Aorta (tissue), 5 donors: Measurements from ENCODE around the gene RAB3C. TPM values are rescaled to one million over a fixed set of nuclear protein-coding genes. Genes with fewer than 3 reads are reported as not detected.
A peak's percentile ranks its signal among the peaks of the same experiment; 100 is the strongest.

Experiments
- ATAC-seq: fragments of 200-7000 bp; cut with Tn5 transposase; one replicate; pipeline ENCODE4 v1.9.1; 2022; ENCODE audit warnings: moderate library complexity; ENCODE audit not compliant: low FRiP score
- DNase-seq, 2 donors: peaks; one replicate each; pipeline ENCODE4 v3.0.0-alpha.2; 2020
- H3K27ac ChIP-seq, 2 donors: one replicate each; pipeline ENCODE4 v1.5.1; 2013; ENCODE audit warnings: low read length in 2 of 2, mild to moderate bottlenecking in 2 of 2, moderate library complexity in 2 of 2, control low read depth in 1 of 2, inconsistent platforms in 1 of 2, low read depth in 1 of 2
- H3K27me3 ChIP-seq, 2 donors: one replicate each; pipeline ENCODE4 v1.6.1; 2013; ENCODE audit warnings: control low read depth in 1 of 2, low read length in 1 of 2, mild to moderate bottlenecking in 1 of 2, moderate library complexity in 1 of 2; ENCODE audit not compliant: insufficient read depth in 2 of 2, control insufficient read depth in 1 of 2
- H3K36me3 ChIP-seq, 2 donors: one replicate each; pipeline ENCODE4 v1.6.1; 2013; ENCODE audit warnings: control low read depth in 1 of 2, low read length in 1 of 2, mild to moderate bottlenecking in 1 of 2; ENCODE audit not compliant: insufficient read depth in 2 of 2, control insufficient read depth in 1 of 2
- H3K4me1 ChIP-seq, 2 donors: one replicate each; pipeline ENCODE4 v1.6.1; 2013; ENCODE audit warnings: low read length in 2 of 2, control low read depth in 1 of 2, mild to moderate bottlenecking in 1 of 2, moderate library complexity in 1 of 2; ENCODE audit not compliant: insufficient read depth in 2 of 2, control insufficient read depth in 1 of 2
- H3K4me3 ChIP-seq, 2 donors: one replicate each; pipeline ENCODE4 v1.5.1; 2013; ENCODE audit warnings: low read length in 2 of 2, control low read depth in 1 of 2, mild to moderate bottlenecking in 1 of 2
- H3K9me3 ChIP-seq: one replicate; pipeline ENCODE4 v1.6.1; 2013; ENCODE audit warnings: mild to moderate bottlenecking, low read length; ENCODE audit not compliant: control insufficient read depth
- WGBS, 2 donors: extraction: QIAGEN DNeasy Blood & Tissue Kit; methylation state at CpG; one replicate each; pipeline ENCODE4 v1.1.7; 2013; 5-methylcytosine and 5-hydroxymethylcytosine counted together
- intact Hi-C, 2 donors: fragments of 100-400 bp; cut with DNase I; formaldehyde crosslinking; loops; one replicate each; pipeline versions ENCODE4 v1.14.2 to v1.15.0; 2022
- polyA plus RNA-seq, 2 donors: library from polyadenylated mRNA; stranded (reverse); fragments of 200-250 nt; gene quantifications; one replicate each; pipeline ENCODE4 v1.2.3, GENCODE V29; 2013
- total RNA-seq, 2 donors: library from RNA; stranded (reverse); fragmentation: NEBNext Ultra II Directional; extraction: Animal tissue kit (Norgen Biotek cat#: 25700); gene quantifications; one replicate each; pipeline ENCODE4 v1.2.1, GENCODE V29; 2021
- donor health status: healthy with polysubstance abuse.
- donor health status: Bipolar disorder and iron deficiency.
- donor health status: DM: no; HTN: no; CAD: no.
- donor health status: DM: no; HTN: no; CAD: no.
- donor health status: DM: yes; HTN: yes; CAD: no.

The RAB3C gene
- total and polyA plus RNA-seq, 4 donors: 8.9 to 21.7 TPM; not detected in 2

DNA sequence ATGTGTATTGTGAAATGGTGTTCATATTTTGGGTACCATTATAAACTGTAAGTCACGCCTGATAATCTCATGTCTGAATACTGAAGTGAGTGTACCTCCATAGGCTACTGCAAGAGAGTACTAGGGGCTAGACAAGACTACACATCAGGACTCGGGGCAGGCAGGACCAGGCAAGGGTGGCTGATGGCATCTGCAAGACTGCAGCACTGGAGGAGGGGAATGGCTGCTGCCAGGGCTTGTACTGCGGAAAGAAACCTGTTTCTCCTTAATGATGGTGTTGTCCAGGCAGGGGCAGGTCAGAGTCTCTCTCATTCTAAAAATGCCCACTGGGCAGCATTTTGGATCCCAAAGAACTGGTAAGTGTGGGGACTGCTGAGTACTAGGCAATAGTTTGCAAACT is 172.5 kb downstream of the RAB3C start:
- Histone ChIP-seq H3K27ac (no peak overlapping the region), H3K4me1 (no peaks in the 10 kb centered on the region), H3K36me3 (no peaks in the 10 kb centered on the region), H3K4me3 (no peak overlapping the region), H3K9me3 (no peaks in the 10 kb centered on the region), H3K27me3 (no peaks in the 10 kb centered on the region)
- DNase-seq (no peak), ATAC-seq (no peak)
- intact Hi-C loops: no loop called here
- WGBS, 2 donors: 84 to 85% methylated on average over 3 of the region's 3 CpGs

GRCh38 chr5:58759745-58760144 is 176.9 kb downstream of the RAB3C start:
- 42 to 61% methylated on average over 4 of the region's 4 CpGs for WGBS, 2 donors
- H3K36me3 ChIP-seq: no peaks in the 10 kb centered on the region
- H3K4me1 ChIP-seq: no peaks in the 10 kb centered on the region
- no peak overlapping the region for H3K27ac ChIP-seq
- H3K9me3 ChIP-seq: no peaks in the 10 kb centered on the region
- ATAC-seq (peak; percentile 36), DNase-seq (no peak)
- peak overlapping the region; percentile 26 to 41 for H3K4me3 ChIP-seq
- intact Hi-C loops: no loop called here
- no peaks in the 10 kb centered on the region for H3K27me3 ChIP-seq

DNA sequence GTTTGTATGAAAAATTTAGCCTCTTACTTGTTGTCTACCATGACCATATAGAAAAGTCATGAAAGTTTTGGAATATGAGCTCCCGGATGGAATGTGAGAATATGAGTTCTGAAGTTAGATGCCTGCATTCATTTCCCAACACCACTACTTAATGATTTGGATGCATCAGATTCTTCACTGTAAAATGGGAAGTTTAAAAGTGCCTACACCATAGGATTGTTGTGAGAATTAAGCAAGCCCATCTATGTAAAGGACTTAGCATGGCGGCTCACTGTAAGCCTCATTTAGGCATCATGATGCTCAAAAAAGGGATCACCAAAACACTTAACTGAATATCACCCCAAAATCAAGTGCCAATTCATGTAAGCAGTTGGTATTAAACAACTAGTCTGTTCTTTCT is 177.3 kb downstream of the RAB3C start:
- intact Hi-C loops: no loop called here
- peak overlapping the region in 1 of 2 donors; percentile 41 for H3K4me3 ChIP-seq
- no peak for ATAC-seq

DNA sequence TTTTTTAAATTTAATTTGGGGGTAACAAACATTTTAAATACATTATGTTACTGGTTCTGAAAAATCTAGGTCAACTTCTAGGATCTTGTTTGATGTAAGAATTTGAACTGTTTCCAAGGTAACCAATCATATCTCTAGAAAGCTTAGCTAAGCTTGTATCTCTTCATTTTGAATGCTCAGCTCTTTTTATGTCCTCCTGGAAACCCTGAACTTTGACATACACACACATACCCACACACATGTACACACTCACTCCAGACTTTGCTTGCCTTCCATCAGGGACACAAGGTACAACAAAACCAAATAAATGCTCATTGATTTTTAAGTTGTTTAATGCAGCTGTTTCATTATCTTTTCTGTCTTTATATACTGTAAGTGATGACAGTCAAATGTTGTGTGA is 178.5 kb downstream of the RAB3C start:
- intact Hi-C loops: no loop called here
- Histone ChIP-seq H3K4me3 (no peak overlapping the region), H3K4me1 (no peaks in the 10 kb centered on the region), H3K27ac (no peak overlapping the region), H3K27me3 (no peaks in the 10 kb centered on the region), H3K36me3 (no peaks in the 10 kb centered on the region), H3K9me3 (no peaks in the 10 kb centered on the region)
- no peak for DNase-seq
- no peak for ATAC-seq

More for the DNA sequence above, 177.3 kb downstream of the RAB3C start:
- H3K4me1 ChIP-seq: no peaks in the 10 kb centered on the region
- 87 to 91% methylated on average over 2 of the region's 2 CpGs for WGBS, 2 donors
- DNase-seq: no peak
- H3K9me3 ChIP-seq: no peaks in the 10 kb centered on the region
- H3K36me3 ChIP-seq: no peaks in the 10 kb centered on the region
- no peak overlapping the region for H3K27ac ChIP-seq
- H3K27me3 ChIP-seq: no peaks in the 10 kb centered on the region

- DNase-seq: no peak
- Histone ChIP-seq H3K36me3 (no peaks in the 10 kb centered on the region), H3K27me3 (no peaks in the 10 kb centered on the region), H3K9me3 (peaks cover 1% of the 10 kb centered on the region), H3K27ac (no peak overlapping the region), H3K4me1 (no peaks in the 10 kb centered on the region), H3K4me3 (no peak overlapping the region)
- no peak for ATAC-seq
- intact Hi-C loops: no loop called here
These were observed 180.5 kb downstream of the RAB3C start for GRCh38 chr5:58763390-58763789.

- no peaks in the 10 kb centered on the region for H3K4me1 ChIP-seq
- intact Hi-C loops: no loop called here
- ATAC-seq: no peak
- H3K27me3 ChIP-seq: no peaks in the 10 kb centered on the region
- H3K4me3 ChIP-seq: no peak overlapping the region
- H3K9me3 ChIP-seq: peaks cover 1% of the 10 kb centered on the region
- no peak overlapping the region for H3K27ac ChIP-seq
- no peak for DNase-seq
- 95 to 97% methylated on average over 3 of the region's 3 CpGs for WGBS, 2 donors
- H3K36me3 ChIP-seq: no peaks in the 10 kb centered on the region
These were observed 181.3 kb downstream of the RAB3C start for GRCh38 chr5:58764199-58764598.

GRCh38 chr5:58765058-58765457 is 182.2 kb downstream of the RAB3C start:
- no peak for DNase-seq
- no peak for ATAC-seq
- H3K36me3 ChIP-seq: no peaks in the 10 kb centered on the region
- 75 to 89% methylated on average over 2 of the region's 2 CpGs for WGBS, 2 donors
- peaks cover 1% of the 10 kb centered on the region for H3K9me3 ChIP-seq
- H3K27me3 ChIP-seq: no peaks in the 10 kb centered on the region
- no peak overlapping the region for H3K27ac ChIP-seq
- no peak overlapping the region for H3K4me3 ChIP-seq
- intact Hi-C loops: no loop called here
- H3K4me1 ChIP-seq: no peaks in the 10 kb centered on the region

DNA sequence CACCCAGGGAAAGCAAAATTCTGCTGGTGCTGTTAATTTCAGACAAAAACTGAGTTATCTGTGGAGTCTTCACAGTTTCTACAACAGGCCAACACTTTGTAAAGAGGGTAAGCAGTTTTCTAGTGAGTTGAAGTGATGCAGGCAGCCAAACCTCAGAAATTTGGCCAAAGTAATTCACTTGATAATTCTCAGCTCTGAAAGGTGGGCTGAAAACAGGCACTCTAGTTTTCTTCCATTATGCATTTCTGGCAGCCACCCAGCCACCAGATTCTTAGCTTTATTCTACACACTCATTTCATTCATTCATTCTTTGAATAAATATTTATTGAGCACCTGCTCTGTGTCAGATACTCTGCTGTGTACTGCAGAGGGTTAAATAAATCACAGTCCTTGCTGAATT is 184.2 kb downstream of the RAB3C start:
- Histone ChIP-seq H3K4me1 (no peaks in the 10 kb centered on the region), H3K27ac (no peak overlapping the region), H3K36me3 (no peaks in the 10 kb centered on the region), H3K9me3 (peaks cover 1% of the 10 kb centered on the region), H3K4me3 (no peak overlapping the region), H3K27me3 (no peaks in the 10 kb centered on the region)
- intact Hi-C loops: no loop called here
- ATAC-seq (no peak), DNase-seq (no peak)

GRCh38 chr5:58770136-58770535 is 187.3 kb downstream of the RAB3C start:
- Histone ChIP-seq H3K4me3 (no peak overlapping the region), H3K27me3 (no peaks in the 10 kb centered on the region), H3K36me3 (no peaks in the 10 kb centered on the region), H3K27ac (no peak overlapping the region), H3K4me1 (no peaks in the 10 kb centered on the region), H3K9me3 (peaks cover 1% of the 10 kb centered on the region)
- WGBS, 2 donors: 38 to 43% methylated on average over 3 of the region's 3 CpGs
- ATAC-seq: no peak
- intact Hi-C loops: no loop called here
- no peak for DNase-seq
